HG03139 (cell line): ENCODE measurements around the gene PLCE1.
"Not testable (repeated sequence)": the region's sequence is repeated elsewhere in the genome, so short reads cannot be mapped to it uniquely, and the experiment has no call there.

Experiments used
- ATAC-seq: cut with Tn5 transposase; IDR thresholded peaks from one replicate; pipeline ENCODE4 v1.9.1; 2021; ENCODE audit not compliant: unreplicated experiment

The PLCE1 gene

GRCh38 chr10:93993782-93994437, at the start of gene PLCE1:
Gene PLCE1, plus strand, starts transcription at chr10:93993931. Its CDS starts 37,116 bp downstream, at chr10:94031047.
- ATAC-seq, result no peak

- ATAC-seq, result no peak
Observed at GRCh38 chr10:93945819-93946218, 47.9 kb upstream of the PLCE1 start.

- no peak for ATAC-seq
Observed at GRCh38 chr10:93947055-93947454, 46.7 kb upstream of the PLCE1 start.

DNA sequence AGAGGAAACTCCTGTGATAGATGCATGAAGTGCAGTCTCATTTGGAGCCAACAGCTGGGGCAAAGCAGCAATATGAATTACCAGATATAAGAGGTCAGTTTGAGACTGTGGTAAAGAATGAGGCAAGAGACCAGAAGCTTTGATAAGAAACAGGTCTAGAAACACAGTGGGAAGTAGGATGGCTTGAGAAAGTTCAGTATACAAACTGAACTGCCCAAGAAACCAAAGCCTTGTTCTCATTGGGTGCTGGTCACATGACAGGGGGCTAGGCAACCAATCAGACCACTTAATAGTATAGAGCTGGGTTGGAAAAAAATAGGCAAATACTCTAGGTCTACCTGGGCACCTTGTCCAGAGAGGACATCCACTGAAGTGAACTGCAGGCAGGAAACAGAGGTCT, 46.2 kb upstream of the PLCE1 start:
- no peak for ATAC-seq

DNA sequence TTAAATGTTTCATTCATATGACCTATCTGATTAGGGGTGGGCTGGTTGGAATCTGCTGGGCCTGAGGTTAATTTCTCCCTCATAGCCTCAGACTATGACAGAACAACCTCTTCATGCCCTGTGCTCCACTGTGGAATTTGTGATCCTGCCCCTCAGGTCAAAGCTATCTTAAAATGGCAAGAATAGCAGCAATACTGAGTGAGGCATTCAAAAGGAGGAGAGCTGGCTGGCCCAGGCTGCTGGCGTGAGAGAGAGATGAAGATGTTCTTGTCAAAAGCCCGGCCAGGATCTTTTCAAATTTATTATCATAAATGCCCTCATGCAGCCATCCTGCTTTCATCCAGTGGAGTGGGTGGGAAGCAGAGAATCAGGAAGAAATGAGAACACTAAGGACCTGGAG, 41.8 kb upstream of the PLCE1 start:
- ATAC-seq, result no peak

DNA sequence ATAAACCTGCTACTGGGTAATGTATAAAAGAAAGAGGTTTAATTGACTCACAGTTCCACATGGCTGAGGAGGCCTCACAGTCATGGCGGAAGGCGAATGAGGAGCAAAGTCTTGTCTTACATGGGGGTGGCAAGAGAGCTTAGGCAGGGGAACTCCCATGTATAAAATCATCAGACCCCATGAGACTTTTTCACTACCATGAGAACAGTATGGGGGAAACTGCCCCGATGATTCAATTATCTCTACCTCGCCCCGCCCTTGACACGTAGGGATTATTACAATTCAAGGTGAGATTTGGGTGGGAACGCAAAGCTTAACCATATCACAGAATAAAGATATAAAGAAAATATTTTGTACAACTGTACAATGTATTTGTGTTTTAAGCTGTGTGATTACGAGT, 39.4 kb upstream of the PLCE1 start:
- ATAC-seq, result no peak

- no peak for ATAC-seq
Observed at GRCh38 chr10:93954726-93955363, 38.9 kb upstream of the PLCE1 start.

DNA sequence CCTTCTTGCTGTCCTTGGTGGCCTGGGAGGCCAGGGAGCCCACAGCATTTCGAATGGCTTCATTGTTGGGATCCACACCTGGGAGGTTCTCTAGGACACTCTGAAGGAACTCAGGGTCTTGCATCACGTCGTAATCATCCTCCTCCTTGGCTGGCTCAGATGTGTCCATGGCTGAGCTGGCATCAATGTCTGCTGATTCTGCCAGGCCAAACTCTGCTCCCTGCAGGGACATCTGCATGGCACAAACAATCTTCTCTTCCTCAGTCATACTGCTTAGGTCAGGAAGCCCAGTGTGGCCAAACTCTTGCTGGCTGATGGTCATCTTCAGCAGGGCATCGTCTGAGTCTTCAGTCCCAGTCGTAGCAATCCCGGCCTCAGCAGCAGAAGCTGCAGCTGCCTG, 34.9 kb upstream of the PLCE1 start:
- no peak for ATAC-seq

DNA sequence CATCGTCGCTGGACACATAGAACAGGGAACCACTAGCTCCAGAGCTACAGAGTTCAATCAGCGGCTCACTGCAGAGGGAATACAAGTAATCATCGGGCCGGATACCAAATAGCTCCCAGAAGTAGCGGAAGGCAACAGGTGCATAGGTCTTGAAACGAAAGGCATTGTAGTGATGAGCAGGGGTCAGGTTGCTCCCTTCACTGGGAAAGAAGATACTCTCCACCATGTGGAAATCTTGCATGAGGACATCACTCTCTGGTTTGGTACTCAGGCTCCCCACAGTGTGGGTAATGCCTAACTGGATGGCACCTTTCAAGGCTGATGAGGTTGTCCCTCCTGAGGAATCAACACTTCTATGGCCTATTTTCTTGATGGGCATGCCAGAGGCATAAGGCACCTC, 32.7 kb upstream of the PLCE1 start:
- ATAC-seq, result not testable (repeated sequence)

- ATAC-seq, result no peak
Observed at GRCh38 chr10:93962973-93963372, 30.8 kb upstream of the PLCE1 start.

GRCh38 chr10:93963434-93963833, 30.3 kb upstream of the PLCE1 start:
- no peak for ATAC-seq

GRCh38 chr10:93965911-93966310, 27.8 kb upstream of the PLCE1 start:
- ATAC-seq, result no peak

DNA sequence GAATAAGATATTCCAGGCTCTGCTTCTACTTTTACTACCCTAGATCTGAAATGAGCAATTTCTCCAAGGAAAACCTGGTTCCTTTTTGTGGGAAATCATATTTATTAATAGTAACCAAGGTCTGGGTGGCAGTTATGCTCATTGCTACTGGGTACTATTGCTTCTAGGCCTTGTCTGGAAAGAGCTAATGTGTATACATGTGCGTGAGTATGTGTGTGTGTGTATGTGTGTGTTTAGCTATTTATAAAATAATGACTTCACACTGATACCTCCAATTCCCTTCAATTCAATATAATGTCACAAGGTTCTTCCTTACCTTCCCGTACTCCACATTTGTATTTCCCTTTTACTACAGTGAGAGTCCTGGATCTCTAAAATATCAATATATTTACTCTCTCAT, 26.0 kb upstream of the PLCE1 start:
- no peak for ATAC-seq

DNA sequence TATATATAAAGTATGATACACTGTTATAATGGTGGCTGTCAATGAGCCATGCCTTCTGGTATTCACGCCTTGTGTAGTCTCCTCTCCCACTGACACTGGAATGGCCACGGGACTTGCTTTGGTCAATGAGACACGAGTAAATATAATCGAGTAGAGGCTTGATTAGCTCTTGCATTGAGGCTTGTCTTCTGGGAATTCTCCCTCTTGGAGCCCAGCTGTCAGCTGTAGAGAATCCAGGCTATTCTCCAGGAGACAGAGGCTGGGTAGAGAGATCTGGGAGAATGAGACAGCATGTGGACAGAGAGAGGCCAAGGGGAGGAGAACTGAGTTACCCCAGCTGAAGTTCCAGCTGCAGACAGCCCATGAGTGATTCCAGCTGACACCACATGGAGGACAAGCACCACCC, 25.2 kb upstream of the PLCE1 start:
- ATAC-seq, result no peak

- not testable (repeated sequence) for ATAC-seq
Observed at GRCh38 chr10:93970433-93971010, 23.2 kb upstream of the PLCE1 start.

DNA sequence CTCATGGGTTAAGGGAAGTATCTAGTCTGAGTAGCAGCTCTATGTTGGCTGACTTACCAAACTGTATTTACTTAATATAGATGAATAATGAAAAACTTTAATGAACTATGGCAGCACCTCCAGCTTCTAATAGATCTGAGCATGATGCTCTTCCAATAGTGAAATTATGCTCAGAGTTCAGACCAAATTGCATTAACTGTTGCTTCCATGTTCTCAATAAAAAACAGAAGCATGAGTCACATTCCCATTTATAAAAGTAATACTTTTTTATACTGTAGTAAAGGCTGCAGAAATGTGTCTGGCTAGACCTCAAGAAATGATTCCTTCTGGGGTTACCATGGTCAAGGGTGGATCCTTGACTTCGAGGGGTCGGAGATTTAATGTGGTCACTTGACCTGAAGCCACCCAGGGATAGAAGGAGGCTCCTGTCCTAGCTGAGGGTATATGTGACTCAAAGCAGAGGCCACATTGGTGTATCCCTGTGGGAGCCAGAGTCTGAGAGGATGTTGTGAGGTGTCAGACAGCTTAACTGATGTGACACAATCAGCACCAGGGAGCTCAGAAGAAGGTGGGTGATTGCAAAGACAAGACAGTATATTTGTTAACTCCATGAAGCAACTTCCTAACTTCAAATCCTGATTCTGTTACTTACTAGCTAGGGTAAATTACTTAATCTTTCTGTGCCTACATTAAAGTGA, 19.8 kb upstream of the PLCE1 start:
- ATAC-seq, result no peak

DNA sequence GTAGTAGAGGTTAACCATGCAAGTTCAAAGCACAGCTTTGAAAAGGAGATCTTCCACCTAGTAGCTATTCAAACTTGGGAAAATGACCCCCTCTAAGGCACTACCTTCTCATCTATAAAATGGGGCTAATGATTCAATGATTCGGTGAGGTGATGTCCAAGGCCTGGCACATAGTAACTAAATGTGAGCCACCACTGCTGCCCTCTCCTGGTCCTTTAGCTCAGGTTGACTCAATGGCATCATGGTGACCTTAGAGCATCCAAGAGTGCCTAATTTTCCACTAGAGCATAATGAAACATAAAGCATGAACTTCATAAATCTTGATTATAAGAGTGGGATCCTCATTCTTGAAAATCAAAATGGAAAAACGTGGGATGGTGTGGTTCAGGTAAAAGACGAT, 16.3 kb upstream of the PLCE1 start:
- ATAC-seq, result no peak

GRCh38 chr10:93980486-93980885, 13.2 kb upstream of the PLCE1 start:
- ATAC-seq, result no peak

DNA sequence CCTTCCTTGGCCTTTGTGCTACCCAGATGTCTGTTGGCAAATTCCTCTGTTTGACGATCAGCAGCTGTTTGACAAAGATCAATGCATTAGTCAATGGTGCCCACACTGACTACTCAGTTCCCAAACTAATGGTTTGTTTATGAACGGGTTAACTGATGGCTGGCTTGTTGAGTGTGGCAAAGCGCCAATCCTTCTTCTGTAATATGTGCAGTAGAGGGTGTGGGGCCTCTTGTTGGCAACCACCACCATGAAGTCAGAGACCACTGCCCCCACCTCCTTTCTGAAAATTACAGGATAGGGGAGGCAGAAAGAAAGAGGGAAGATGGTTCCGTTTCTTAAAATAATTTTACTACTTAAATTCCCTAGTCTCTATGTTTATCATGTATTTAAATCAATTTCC, 2.6 kb upstream of the PLCE1 start:
- no peak for ATAC-seq

DNA sequence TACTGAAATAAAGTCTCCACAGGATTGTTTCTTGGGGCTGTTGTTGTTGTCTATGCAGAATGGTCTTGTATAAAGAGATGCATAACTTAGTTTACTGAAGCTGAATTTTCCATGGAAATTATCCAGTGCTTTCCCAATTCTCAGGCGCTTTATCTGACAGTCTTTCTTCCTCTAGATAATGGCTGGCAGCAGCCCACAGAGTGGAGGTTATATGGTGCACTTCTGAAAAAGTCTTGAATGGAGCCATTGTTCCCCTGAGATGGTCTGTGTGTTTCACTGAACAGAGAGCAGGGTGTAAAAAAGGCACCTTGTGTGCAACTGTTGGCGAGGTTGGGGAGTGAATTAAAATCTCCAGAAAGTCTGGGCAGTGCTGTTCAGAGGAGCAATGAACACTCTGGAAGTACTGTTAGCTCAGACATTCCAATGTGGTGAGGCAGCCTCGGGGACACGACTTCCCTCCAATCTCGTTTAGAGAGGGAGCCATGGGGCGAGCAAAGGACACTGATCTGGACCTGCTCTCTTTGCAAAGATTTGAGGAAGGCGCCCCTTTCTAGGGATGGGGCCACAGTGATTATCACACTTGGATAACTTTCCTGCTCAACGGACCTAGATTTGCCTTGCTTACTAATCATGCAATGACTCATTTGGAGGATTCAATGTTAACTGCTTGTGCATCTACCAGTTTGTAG, 2.0 kb upstream of the PLCE1 start:
- ATAC-seq, result no peak

- no peak for ATAC-seq
Observed at GRCh38 chr10:93992400-93993030, 1.2 kb upstream of the PLCE1 start.
